Colonic mucosa (tissue), 4 donors: Measurements from ENCODE around the gene GPR21. TPM values are rescaled to one million over a fixed set of nuclear protein-coding genes. Genes with fewer than 3 reads are reported as not detected.

Source experiments
- DNase-seq: peaks from one replicate; pipeline ENCODE4 v3.0.0-alpha.2; 2020
- H3K27ac ChIP-seq: fragments of 200-600 bp; one replicate; pipeline ENCODE4 v1.8.0; 2021
- H3K27me3 ChIP-seq: fragments of 200-600 bp; one replicate; pipeline ENCODE4 v1.8.0; 2021
- H3K36me3 ChIP-seq: fragments of 200-600 bp; one replicate; pipeline ENCODE4 v1.8.0; 2021
- H3K4me1 ChIP-seq: fragments of 200-600 bp; one replicate; pipeline ENCODE4 v1.8.0; 2021; ENCODE audit warnings: mild to moderate bottlenecking
- H3K4me3 ChIP-seq: fragments of 200-600 bp; one replicate; pipeline ENCODE4 v1.8.0; 2021
- H3K9ac ChIP-seq, 2 donors: one replicate each; pipeline ENCODE4 v1.7.0; 2013; ENCODE audit warnings: control low read depth in 2 of 2, low read depth in 2 of 2, low read length in 2 of 2
- H3K9me3 ChIP-seq: fragments of 200-600 bp; one replicate; pipeline ENCODE4 v1.8.0; 2021
- CTCF ChIP-seq: fragments of 200-600 bp; IDR thresholded peaks from one replicate; pipeline ENCODE4 v1.8.0; 2022; ENCODE audit warnings: antibody characterized with exemption, mild to moderate bottlenecking
- intact Hi-C: fragments of 100-400 bp; cut with DNase I; formaldehyde crosslinking; loops from one replicate; pipeline ENCODE4 v1.14.1; 2022
- total RNA-seq, 2 donors: library from RNA; stranded (reverse); fragmentation: NEBNext Ultra II Directional in 1 of 2; extraction: Animal tissue kit (Norgen Biotek cat#: 25700) in 1 of 2; gene quantifications; one replicate each; pipeline ENCODE4 v1.2.1, GENCODE V29; 2021
- donor health status: healthy.
- donor health status: DM: no; HTN: no; CAD: no.
- donor health status: DM: no; HTN: no; CAD: no.

The GPR21 gene
- total RNA-seq, 2 donors from 2014 or later = 0.35 to 1.2 TPM

GRCh38 chr9:123005964-123006363 is 27.5 kb upstream of the GPR21 start:
- no peak overlapping the region for H3K4me3 ChIP-seq
- intact Hi-C loops = no loop called here
- DNase-seq = no peak
- no peaks in the 10 kb centered on the region for H3K27me3 ChIP-seq
- H3K9ac ChIP-seq = no peak overlapping the region
- no peaks in the 10 kb centered on the region for H3K4me1 ChIP-seq
- H3K9me3 ChIP-seq = no peaks in the 10 kb centered on the region
- TF ChIP-seq CTCF = no peak
- H3K36me3 ChIP-seq = no peaks in the 10 kb centered on the region
- H3K27ac ChIP-seq = no peak overlapping the region

- DNase-seq = no peak
- H3K4me3 ChIP-seq = no peak overlapping the region
- no peaks in the 10 kb centered on the region for H3K36me3 ChIP-seq
- H3K4me1 ChIP-seq = no peaks in the 10 kb centered on the region
- no peak overlapping the region for H3K9ac ChIP-seq
- no peak for TF ChIP-seq CTCF
- intact Hi-C loops = no loop called here
- no peak overlapping the region for H3K27ac ChIP-seq
- H3K9me3 ChIP-seq = no peaks in the 10 kb centered on the region
- no peaks in the 10 kb centered on the region for H3K27me3 ChIP-seq
Measured at GRCh38 chr9:123007269-123007668, 26.2 kb upstream of the GPR21 start.

GRCh38 chr9:123008909-123009308 is 24.6 kb upstream of the GPR21 start:
- no peak for DNase-seq
- intact Hi-C loops = no loop called here
- Histone ChIP-seq H3K27ac (no peak overlapping the region), H3K9ac (no peak overlapping the region), H3K4me3 (no peak overlapping the region), H3K4me1 (no peaks in the 10 kb centered on the region), H3K27me3 (no peaks in the 10 kb centered on the region), H3K9me3 (no peaks in the 10 kb centered on the region), H3K36me3 (no peaks in the 10 kb centered on the region)
- no peak for TF ChIP-seq CTCF

GRCh38 chr9:123011380-123011779 is 22.1 kb upstream of the GPR21 start:
- no peak overlapping the region for H3K4me3 ChIP-seq
- no peak for DNase-seq
- intact Hi-C loops = no loop called here
- no peaks in the 10 kb centered on the region for H3K9me3 ChIP-seq
- H3K4me1 ChIP-seq = no peaks in the 10 kb centered on the region
- no peak overlapping the region for H3K27ac ChIP-seq
- TF ChIP-seq CTCF = no peak
- no peak overlapping the region for H3K9ac ChIP-seq
- H3K27me3 ChIP-seq = no peaks in the 10 kb centered on the region
- H3K36me3 ChIP-seq = no peaks in the 10 kb centered on the region

GRCh38 chr9:123011878-123012528 is 21.5 kb upstream of the GPR21 start:
- Histone ChIP-seq H3K27me3 (no peaks in the 10 kb centered on the region), H3K4me3 (no peak overlapping the region), H3K9ac (no peak overlapping the region), H3K27ac (no peak overlapping the region), H3K36me3 (no peaks in the 10 kb centered on the region), H3K4me1 (no peaks in the 10 kb centered on the region), H3K9me3 (no peaks in the 10 kb centered on the region)
- TF ChIP-seq CTCF = no peak
- DNase-seq = no peak
- intact Hi-C loops = no loop called here
